Astrocyte of the cerebellum (primary cell): ENCODE measurements around the gene INPP4B.

Experiments used
- DNase-seq: peaks from one replicate; pipeline ENCODE4 v3.0.0-alpha.2; 2011; ENCODE audit warnings: low read depth
- H3K4me3 ChIP-seq: 2 replicates; pipeline ENCODE4 v1.5.1; 2011; ENCODE audit warnings: mild to moderate bottlenecking, low read depth, low read length, moderate library complexity
- in situ Hi-C: cut with HindIII; loops from 2 replicates; pipeline ENCODE4 v1.10.0; 2017; ENCODE audit warnings: low sequenced_read_pairs
- TF ChIP-seq, protein P1 (sequence below): IDR thresholded peaks from 2 replicates; pipeline ENCODE4 v1.5.1; 2012; ENCODE audit warnings: low read length, low read depth, moderate library complexity, mild to moderate bottlenecking; ENCODE audit errors: missing control alignments

Gene INPP4B

GRCh38 chr4:142690406-142691163 lies 155.5 kb downstream of the INPP4B start:
- no peak for DNase-seq
- TF ChIP-seq, protein P1, sequence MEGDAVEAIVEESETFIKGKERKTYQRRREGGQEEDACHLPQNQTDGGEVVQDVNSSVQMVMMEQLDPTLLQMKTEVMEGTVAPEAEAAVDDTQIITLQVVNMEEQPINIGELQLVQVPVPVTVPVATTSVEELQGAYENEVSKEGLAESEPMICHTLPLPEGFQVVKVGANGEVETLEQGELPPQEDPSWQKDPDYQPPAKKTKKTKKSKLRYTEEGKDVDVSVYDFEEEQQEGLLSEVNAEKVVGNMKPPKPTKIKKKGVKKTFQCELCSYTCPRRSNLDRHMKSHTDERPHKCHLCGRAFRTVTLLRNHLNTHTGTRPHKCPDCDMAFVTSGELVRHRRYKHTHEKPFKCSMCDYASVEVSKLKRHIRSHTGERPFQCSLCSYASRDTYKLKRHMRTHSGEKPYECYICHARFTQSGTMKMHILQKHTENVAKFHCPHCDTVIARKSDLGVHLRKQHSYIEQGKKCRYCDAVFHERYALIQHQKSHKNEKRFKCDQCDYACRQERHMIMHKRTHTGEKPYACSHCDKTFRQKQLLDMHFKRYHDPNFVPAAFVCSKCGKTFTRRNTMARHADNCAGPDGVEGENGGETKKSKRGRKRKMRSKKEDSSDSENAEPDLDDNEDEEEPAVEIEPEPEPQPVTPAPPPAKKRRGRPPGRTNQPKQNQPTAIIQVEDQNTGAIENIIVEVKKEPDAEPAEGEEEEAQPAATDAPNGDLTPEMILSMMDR, result no peak
- in situ Hi-C loops, result no loop called here
- H3K4me3 ChIP-seq, result no peak overlapping the region

DNA sequence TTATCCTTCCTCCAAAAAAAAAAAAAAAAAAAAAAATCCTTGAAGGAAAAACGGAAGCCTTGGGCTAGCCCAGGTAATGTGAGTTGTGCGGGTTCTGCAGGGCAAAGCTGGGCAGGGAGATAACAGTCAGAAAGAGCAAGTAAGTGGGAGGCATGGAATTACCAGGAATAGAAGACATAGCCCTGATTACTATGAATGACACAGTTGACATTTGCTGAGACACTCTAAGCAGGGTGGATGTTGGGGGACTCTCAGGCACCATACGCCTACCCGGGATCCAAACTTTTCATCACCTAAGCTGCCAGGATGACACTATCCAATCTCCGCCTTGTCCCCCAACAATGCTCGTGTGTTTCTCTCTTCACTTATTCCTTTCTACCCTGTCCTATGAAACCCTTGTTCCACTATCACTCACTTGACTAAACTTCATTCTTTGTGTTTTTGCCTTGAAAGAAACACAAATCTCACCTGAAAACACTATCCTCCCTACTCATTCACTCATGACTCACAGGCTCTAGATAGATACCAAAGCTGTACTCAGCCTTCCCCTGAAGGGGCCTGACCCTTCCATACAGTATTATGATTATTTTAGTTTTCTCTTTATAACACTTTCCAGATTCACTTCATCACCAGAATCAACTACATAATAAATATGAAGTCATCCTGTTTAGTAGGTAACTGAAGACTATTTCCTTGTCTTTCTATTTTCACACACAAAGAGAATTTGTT lies 158.4 kb downstream of the INPP4B start:
- in situ Hi-C loops, result no loop called here
- DNase-seq, result no peak
- TF ChIP-seq, protein P1, result no peak

DNA sequence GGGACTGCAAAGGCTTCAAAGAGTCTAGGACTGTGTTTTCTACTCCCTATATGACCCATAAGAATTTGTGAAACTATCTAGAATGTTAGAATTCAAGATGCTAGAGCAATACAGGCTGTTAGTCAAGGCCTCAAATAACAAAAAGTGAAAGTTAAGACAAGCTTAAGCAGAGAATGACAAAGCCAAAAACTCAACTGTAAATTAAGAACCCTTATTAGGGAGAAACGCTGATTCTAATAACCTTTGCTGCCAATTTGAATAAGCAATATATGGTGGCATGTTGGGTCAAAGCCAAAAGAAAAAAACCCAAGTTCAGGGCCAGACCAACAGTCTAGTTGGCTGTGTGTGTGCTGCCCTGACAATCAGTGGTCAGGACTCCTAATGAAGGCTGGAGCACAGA lies 160.0 kb downstream of the INPP4B start:
- TF ChIP-seq, protein P1, result no peak
- in situ Hi-C loops, result no loop called here
- no peak for DNase-seq
- no peak overlapping the region for H3K4me3 ChIP-seq

More for the DNA sequence above, 158.4 kb downstream of the INPP4B start:
- H3K4me3 ChIP-seq, result no peak overlapping the region

GRCh38 chr4:142683997-142684396 lies 162.1 kb downstream of the INPP4B start:
- in situ Hi-C loops, result no loop called here

DNA sequence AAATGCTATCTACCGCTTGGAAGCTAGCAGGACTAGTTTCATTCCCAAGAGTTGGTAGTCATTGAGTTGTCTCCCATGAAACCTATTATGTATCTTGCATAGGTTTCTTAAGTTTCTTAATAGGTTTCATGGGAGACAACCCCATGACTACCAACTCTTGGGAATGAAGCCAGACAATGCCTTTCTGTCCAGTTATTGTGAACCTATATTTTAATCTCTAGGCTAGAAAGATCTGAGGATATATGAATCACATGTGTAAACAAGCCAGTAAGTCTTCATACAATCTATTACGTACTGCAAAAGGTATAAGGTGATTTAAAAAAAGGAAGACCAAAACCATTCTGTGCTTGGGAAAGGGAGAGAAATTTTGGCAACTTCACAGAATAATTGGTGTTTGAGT lies 162.6 kb downstream of the INPP4B start:
- DNase-seq, result no peak
- TF ChIP-seq, protein P1, result no peak
- in situ Hi-C loops, result no loop called here
- H3K4me3 ChIP-seq, result no peak overlapping the region

More at GRCh38 chr4:142683997-142684396, 162.1 kb downstream of the INPP4B start:
- DNase-seq, result no peak
- TF ChIP-seq, protein P1, result no peak
- H3K4me3 ChIP-seq, result no peak overlapping the region

DNA sequence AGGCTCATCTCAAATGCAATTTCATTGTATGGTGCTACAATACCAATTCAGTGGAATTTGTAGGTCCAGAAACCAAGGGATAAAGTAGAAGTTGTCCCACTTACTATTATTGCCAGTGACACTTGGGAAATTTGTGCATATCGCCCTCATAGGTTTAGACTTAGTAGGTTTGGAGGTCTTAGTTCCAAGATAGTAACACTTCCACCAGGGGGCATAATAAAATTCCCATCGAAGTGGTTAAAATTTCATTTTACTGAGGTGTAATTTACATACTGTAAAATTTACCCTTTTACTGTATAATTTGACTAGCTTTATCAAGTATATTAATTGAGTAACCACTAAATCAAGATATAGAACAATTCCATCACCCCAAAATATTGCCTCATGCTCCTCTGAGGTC lies 174.6 kb downstream of the INPP4B start:
- no peak overlapping the region for H3K4me3 ChIP-seq
- TF ChIP-seq, protein P1, result no peak
- in situ Hi-C loops, result no loop called here
- DNase-seq, result no peak
